GM19467 (cell line): ENCODE measurements around the gene PRB3.

Experiments used
- ATAC-seq: cut with Tn5 transposase; IDR thresholded peaks from one replicate; pipeline ENCODE4 v1.9.1; 2021; ENCODE audit warnings: mild to moderate bottlenecking, moderate library complexity; ENCODE audit not compliant: unreplicated experiment

The PRB3 gene

GRCh38 chr12:11269607-11270006, at the start of gene PRB3:
TSS of gene PRB3 (minus strand) at chr12:11269707. CDS start at chr12:11269669, 38 bp downstream.
- no peak for ATAC-seq

- ATAC-seq = no peak
These were observed 40.8 kb upstream of the PRB3 start, which contains the start of gene PRB4 for GRCh38 chr12:11310336-11310735. TSS of gene PRB4 (minus strand) at chr12:11310436. CDS start at chr12:11310398, 38 bp downstream.

GRCh38 chr12:11307143-11307542, 37.6 kb upstream of the PRB3 start:
- ATAC-seq = no peak

- no peak for ATAC-seq
These were observed 3.9 kb upstream of the PRB3 start for GRCh38 chr12:11273449-11273848.

GRCh38 chr12:11264501-11264900, 5.0 kb downstream of the PRB3 start:
- ATAC-seq = no peak

GRCh38 chr12:11246489-11246888, 23.0 kb downstream of the PRB3 start:
- no peak for ATAC-seq

GRCh38 chr12:11242656-11243055, 26.9 kb downstream of the PRB3 start:
- no peak for ATAC-seq

- no peak for ATAC-seq
These were observed 29.1 kb downstream of the PRB3 start for GRCh38 chr12:11240348-11240930.

- no peak for ATAC-seq
These were observed 31.2 kb downstream of the PRB3 start for GRCh38 chr12:11238275-11238674.

GRCh38 chr12:11233532-11233931, 36.0 kb downstream of the PRB3 start:
- no peak for ATAC-seq

- ATAC-seq = peak; percentile 67
These were observed 41.1 kb downstream of the PRB3 start for GRCh38 chr12:11228296-11228879.

- no peak for ATAC-seq
These were observed 42.1 kb downstream of the PRB3 start for GRCh38 chr12:11227373-11227772.
